Measurements from ENCODE around the gene HIBADH. TPM values are rescaled to one million over a fixed set of nuclear protein-coding genes. Genes with fewer than 3 reads are reported as not detected.

The HIBADH gene
- total RNA-seq, 4 donors from 2014 or later: 73.7 to 99.9 (median 84.4) TPM

DNA sequence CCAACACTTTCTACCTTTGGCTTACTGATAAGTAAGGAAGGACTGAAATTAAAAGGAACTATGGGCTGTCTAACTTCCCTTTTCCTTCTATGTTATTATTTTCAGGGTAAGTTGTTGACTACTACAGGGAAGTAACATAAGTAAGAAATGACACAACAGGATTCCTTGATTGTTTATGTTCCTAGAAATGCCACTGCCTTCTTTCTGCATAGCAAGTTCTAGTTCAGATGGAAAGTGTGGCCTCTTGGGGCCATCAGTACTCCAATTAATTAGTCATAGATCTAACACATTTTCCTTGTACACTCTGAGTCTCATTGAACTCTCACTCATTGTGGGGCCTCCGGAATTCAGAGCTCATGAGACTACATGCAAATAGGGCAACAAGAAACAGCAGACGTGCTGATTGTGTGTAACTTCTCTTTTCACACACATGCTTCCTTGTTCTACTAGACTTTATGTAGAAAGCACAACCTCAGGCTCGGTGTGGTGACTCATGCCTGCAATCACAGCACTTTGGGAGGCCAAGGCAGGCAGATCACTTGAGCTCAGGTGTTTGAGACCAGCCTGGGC is 35.3 kb upstream of the HIBADH start:
- H3K27ac ChIP-seq: no peak overlapping the region
- intact Hi-C loops (cut with DNase I): no loop called here
- H3K27me3 ChIP-seq: no peaks in the 10 kb centered on the region
- H3K4me3 ChIP-seq (replicated peaks in 1 of 3): no peak overlapping the region
- no peaks in the 10 kb centered on the region for H3K4me1 ChIP-seq
- TF ChIP-seq, protein P1, sequence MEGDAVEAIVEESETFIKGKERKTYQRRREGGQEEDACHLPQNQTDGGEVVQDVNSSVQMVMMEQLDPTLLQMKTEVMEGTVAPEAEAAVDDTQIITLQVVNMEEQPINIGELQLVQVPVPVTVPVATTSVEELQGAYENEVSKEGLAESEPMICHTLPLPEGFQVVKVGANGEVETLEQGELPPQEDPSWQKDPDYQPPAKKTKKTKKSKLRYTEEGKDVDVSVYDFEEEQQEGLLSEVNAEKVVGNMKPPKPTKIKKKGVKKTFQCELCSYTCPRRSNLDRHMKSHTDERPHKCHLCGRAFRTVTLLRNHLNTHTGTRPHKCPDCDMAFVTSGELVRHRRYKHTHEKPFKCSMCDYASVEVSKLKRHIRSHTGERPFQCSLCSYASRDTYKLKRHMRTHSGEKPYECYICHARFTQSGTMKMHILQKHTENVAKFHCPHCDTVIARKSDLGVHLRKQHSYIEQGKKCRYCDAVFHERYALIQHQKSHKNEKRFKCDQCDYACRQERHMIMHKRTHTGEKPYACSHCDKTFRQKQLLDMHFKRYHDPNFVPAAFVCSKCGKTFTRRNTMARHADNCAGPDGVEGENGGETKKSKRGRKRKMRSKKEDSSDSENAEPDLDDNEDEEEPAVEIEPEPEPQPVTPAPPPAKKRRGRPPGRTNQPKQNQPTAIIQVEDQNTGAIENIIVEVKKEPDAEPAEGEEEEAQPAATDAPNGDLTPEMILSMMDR (IDR thresholded peaks at IDR 0.05): no peak
- TF ChIP-seq POLR2A (IDR thresholded peaks at IDR 0.05): no peak
- WGBS, 2 donors: 87 to 92% methylated on average over 3 of the region's 3 CpGs
- no peaks in the 10 kb centered on the region for H3K9me3 ChIP-seq
- H3K36me3 ChIP-seq: no peaks in the 10 kb centered on the region
- DNase-seq: peak in 1 of 2 donors; percentile 4

DNA sequence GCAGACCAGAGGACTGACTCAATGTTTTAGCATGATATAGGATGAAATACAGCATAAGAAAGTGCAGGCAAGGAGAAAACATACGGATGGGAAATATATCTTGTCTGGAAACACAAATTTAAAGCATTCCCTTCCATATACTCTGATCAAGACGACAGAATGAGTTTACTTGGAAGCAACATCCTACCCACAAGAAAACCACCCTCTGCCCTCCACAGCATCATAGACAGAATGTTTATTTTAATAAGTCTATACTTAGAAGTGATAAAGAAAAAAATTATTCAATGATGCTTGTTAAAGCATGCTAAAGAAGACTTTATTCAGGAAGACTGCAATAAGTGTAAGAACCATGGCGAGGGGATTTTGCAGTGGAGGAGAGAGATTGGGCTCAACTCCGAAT is 32.4 kb upstream of the HIBADH start:
- H3K9me3 ChIP-seq: no peaks in the 10 kb centered on the region
- no peaks in the 10 kb centered on the region for H3K36me3 ChIP-seq
- no peaks in the 10 kb centered on the region for H3K27me3 ChIP-seq
- H3K4me3 ChIP-seq (replicated peaks in 1 of 3): no peak overlapping the region
- intact Hi-C loops (cut with DNase I): no loop called here
- DNase-seq: no peak
- no peaks in the 10 kb centered on the region for H3K4me1 ChIP-seq
- 89 to 91% methylated on average over 4 of the region's 4 CpGs for WGBS, 2 donors
- H3K27ac ChIP-seq: no peak overlapping the region
- TF ChIP-seq, protein P1 (IDR thresholded peaks at IDR 0.05): no peak
- no peak for TF ChIP-seq POLR2A (IDR thresholded peaks at IDR 0.05)

DNA sequence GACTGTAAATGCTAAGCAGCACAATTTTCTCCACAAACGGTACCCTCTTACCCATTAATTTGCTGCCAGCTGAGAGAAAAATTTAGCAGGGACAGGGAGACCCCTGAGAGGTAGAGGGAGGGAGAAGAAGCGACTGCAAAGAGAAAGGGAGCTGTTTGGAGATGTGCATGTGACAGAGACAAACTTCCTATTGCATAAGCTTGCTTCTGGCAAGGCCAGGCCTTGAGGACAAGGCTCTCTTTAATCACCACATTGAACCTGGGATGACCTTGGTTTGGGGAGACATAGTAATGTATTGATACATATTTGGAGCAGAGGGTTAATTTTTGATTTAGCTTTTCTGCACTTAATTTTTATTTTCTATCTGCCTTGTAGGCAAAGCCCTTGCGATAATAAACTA is 31.1 kb upstream of the HIBADH start:
- intact Hi-C loops (cut with DNase I): no loop called here
- Histone ChIP-seq H3K27ac (no peak overlapping the region), H3K9me3 (no peaks in the 10 kb centered on the region), H3K36me3 (no peaks in the 10 kb centered on the region), H3K4me1 (no peaks in the 10 kb centered on the region), H3K27me3 (no peaks in the 10 kb centered on the region), H3K4me3 (replicated peaks in 1 of 3) (no peak overlapping the region)
- no peak for DNase-seq
- 83% methylated on average over 3 of the region's 3 CpGs for WGBS, 2 donors
- TF ChIP-seq POLR2A (IDR thresholded peaks at IDR 0.05): no peak
- TF ChIP-seq, protein P1 (IDR thresholded peaks at IDR 0.05): no peak

DNA sequence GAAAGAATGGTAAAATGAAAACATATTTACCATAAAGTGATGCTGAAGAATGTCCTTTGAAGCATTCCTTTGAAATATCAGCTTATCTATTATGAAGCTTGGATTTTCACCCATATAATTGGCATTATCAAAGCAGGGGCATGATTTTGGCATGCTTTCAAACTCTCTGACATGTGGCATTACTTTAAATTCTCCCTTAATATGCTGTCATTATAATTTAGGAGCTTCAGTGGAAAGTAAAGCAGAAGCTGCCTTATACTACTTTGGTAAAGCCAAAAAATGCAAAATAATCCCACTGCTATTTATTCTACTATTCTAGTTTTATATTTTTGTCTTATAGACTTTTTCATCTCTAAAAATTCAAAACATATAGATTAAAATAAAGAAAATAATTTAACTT is 28.0 kb upstream of the HIBADH start:
- Histone ChIP-seq H3K4me1 (no peaks in the 10 kb centered on the region), H3K9me3 (no peaks in the 10 kb centered on the region), H3K36me3 (no peaks in the 10 kb centered on the region), H3K27ac (no peak overlapping the region), H3K4me3 (replicated peaks in 1 of 3) (no peak overlapping the region), H3K27me3 (no peaks in the 10 kb centered on the region)
- TF ChIP-seq, protein P1 (IDR thresholded peaks at IDR 0.05): no peak
- TF ChIP-seq POLR2A (IDR thresholded peaks at IDR 0.05): no peak
- intact Hi-C loops (cut with DNase I): no loop called here
- no peak for DNase-seq

DNA sequence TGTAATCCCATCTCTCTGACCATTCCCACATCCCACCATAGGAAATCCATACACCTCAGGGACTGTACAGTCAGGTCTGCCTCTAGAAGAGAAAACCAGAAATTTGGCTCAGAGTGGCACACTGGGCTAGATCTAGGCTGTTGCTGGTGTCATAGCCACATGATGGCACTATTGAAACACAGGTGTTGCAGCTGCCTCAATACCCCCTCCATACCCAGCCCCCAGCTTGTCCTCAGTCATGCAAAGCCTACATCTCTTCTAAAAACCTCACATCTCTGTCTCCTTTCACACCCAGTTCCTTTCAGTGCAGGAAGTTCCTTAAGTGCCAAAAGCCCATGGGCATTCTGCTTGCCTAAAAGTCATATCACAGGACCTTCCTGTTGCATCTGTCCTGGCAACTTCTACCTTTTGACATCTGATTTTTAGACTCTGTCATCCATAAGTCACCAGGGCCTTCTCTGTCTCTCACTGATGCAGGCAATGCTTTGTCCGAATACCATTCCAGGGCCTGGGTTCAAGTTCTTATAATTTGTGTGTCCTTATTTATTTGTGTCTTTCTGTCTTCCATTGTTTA is 27.0 kb upstream of the HIBADH start:
- no peaks in the 10 kb centered on the region for H3K4me1 ChIP-seq
- no peaks in the 10 kb centered on the region for H3K27me3 ChIP-seq
- no peaks in the 10 kb centered on the region for H3K36me3 ChIP-seq
- DNase-seq: no peak
- no peak overlapping the region for H3K4me3 ChIP-seq (replicated peaks in 1 of 3)
- H3K27ac ChIP-seq: no peak overlapping the region
- TF ChIP-seq, protein P1 (IDR thresholded peaks at IDR 0.05): peak in 1 of 6 experiments; percentile 14
- no peak for TF ChIP-seq POLR2A (IDR thresholded peaks at IDR 0.05)
- WGBS, 2 donors: 95 to 100% methylated on average over 1 of the region's 1 CpG
- intact Hi-C loops (cut with DNase I): no loop called here
- H3K9me3 ChIP-seq: no peaks in the 10 kb centered on the region

All from thyroid gland (tissue), 4 donors.